GM12878 (cell line): ENCODE results near the gene KLHL25.

Source experiments
- ATF3 ChIP-seq: IDR thresholded peaks from 2 replicates; pipeline ENCODE4 v1.6.1; 2011; ENCODE audit warnings: low read depth, mild to moderate bottlenecking, low read length, moderate library complexity, borderline replicate concordance; ENCODE audit errors: extremely low read depth
- BHLHE40 ChIP-seq, 2 experiments: fragments of 450-650 bp in 1 of 2; IDR thresholded peaks; 2 replicates each; pipeline ENCODE4 v1.6.1; 2011 to 2017; ENCODE audit warnings: low read depth in 2 of 2, borderline replicate concordance in 1 of 2, improper control_type of control experiment in 1 of 2, low read length in 1 of 2, mild to moderate bottlenecking in 1 of 2
- CTCF ChIP-seq, 3 experiments: IDR thresholded peaks in 2 of 3; conservative IDR thresholded peaks in 1 of 3; 2 replicates each; pipeline ENCODE4 v1.5.1; 2011; ENCODE audit warnings: low read depth in 3 of 3, low read length in 3 of 3, mild to moderate bottlenecking in 3 of 3, control low read depth in 2 of 3, moderate library complexity in 2 of 3, inconsistent platforms in 1 of 3, mixed read lengths in 1 of 3; ENCODE audit not compliant: control insufficient read depth in 2 of 3, insufficient read depth in 1 of 3; ENCODE audit errors: extremely low read depth in 1 of 3
- EZH2 ChIP-seq: IDR thresholded peaks from 2 replicates; pipeline ENCODE4 v1.6.1; 2012; ENCODE audit warnings: low read depth, mild to moderate bottlenecking, control low read depth, inconsistent platforms, low read length, borderline replicate concordance; ENCODE audit not compliant: control insufficient read depth
- KAT2A ChIP-seq: conservative IDR thresholded peaks from 2 replicates; pipeline ENCODE4 v1.6.1; 2011; ENCODE audit warnings: low read depth, low read length; ENCODE audit not compliant: control insufficient read depth
- POLR2AphosphoS5 ChIP-seq: IDR thresholded peaks from 2 replicates; pipeline ENCODE4 v1.6.1; 2011; ENCODE audit warnings: mild to moderate bottlenecking, low read length, inconsistent platforms
- SMARCA5 ChIP-seq: fragments of 450-650 bp; IDR thresholded peaks from 2 replicates; pipeline ENCODE4 v1.6.1; 2017; ENCODE audit warnings: mild to moderate bottlenecking
- ZNF274 ChIP-seq: IDR thresholded peaks from one replicate; pipeline ENCODE4 v1.8.0; 2011; ENCODE audit not compliant: insufficient read length, insufficient read depth

- no peak for TF ChIP-seq POLR2AphosphoS5
- TF ChIP-seq CTCF (IDR thresholded peaks at IDR 0.05 in 2 of 3, conservative IDR thresholded peaks at IDR 0.05 in 1 of 3; ENCODE audit: control insufficient read depth in 2 of 3, extremely low read depth in 1 of 3, insufficient read depth in 1 of 3, low read depth in 3 of 3, low read length in 3 of 3) = no peak
- no peak for TF ChIP-seq KAT2A
- TF ChIP-seq BHLHE40 (IDR thresholded peaks at IDR 0.05; ENCODE audit: borderline replicate concordance in 1 of 2, low read depth in 2 of 2, low read length in 1 of 2) = no peak
- no peak for TF ChIP-seq ZNF274
- no peak for TF ChIP-seq ATF3
- TF ChIP-seq SMARCA5 = no peak
- no peak for TF ChIP-seq EZH2
Observed at GRCh38 chr15:85785887-85786780, 8.6 kb downstream of the KLHL25 start.
